Mucosa of rectum (tissue), 2 donors: ENCODE measurements around the gene PEAK3.
A peak's percentile ranks its signal among the peaks of the same experiment; 100 is the strongest.

Experiments used
- H3K27ac ChIP-seq, 2 donors: one replicate each; pipeline ENCODE4 v1.7.0; 2013; ENCODE audit warnings: inconsistent platforms in 2 of 2, low read depth in 2 of 2, low read length in 2 of 2
- H3K27me3 ChIP-seq, 2 donors: one replicate each; pipeline ENCODE4 v1.7.0; 2013; ENCODE audit warnings: low read length in 2 of 2; ENCODE audit not compliant: control insufficient read depth in 2 of 2, insufficient read depth in 2 of 2
- H3K36me3 ChIP-seq, 2 donors: one replicate each; pipeline ENCODE4 v1.7.0; 2013; ENCODE audit warnings: low read length in 2 of 2; ENCODE audit not compliant: control insufficient read depth in 2 of 2, insufficient read depth in 2 of 2
- H3K4me1 ChIP-seq, 2 donors: one replicate each; pipeline ENCODE4 v1.7.0; 2013; ENCODE audit warnings: low read length in 2 of 2, mild to moderate bottlenecking in 1 of 2; ENCODE audit not compliant: control insufficient read depth in 2 of 2, insufficient read depth in 2 of 2
- H3K4me3 ChIP-seq, 2 donors: one replicate each; pipeline ENCODE4 v1.7.0; 2013; ENCODE audit warnings: low read length in 2 of 2
- H3K9ac ChIP-seq, 2 donors: one replicate each; pipeline ENCODE4 v1.7.0; 2013; ENCODE audit warnings: low read length in 2 of 2, low read depth in 1 of 2, mild to moderate bottlenecking in 1 of 2
- H3K9me3 ChIP-seq, 2 donors: one replicate each; pipeline ENCODE4 v1.7.0; 2013; ENCODE audit warnings: low read length in 2 of 2; ENCODE audit not compliant: control insufficient read depth in 2 of 2
- donor health status: healthy.
- donor health status: Normal muscosa, but diverticular disease.

The PEAK3 gene

DNA sequence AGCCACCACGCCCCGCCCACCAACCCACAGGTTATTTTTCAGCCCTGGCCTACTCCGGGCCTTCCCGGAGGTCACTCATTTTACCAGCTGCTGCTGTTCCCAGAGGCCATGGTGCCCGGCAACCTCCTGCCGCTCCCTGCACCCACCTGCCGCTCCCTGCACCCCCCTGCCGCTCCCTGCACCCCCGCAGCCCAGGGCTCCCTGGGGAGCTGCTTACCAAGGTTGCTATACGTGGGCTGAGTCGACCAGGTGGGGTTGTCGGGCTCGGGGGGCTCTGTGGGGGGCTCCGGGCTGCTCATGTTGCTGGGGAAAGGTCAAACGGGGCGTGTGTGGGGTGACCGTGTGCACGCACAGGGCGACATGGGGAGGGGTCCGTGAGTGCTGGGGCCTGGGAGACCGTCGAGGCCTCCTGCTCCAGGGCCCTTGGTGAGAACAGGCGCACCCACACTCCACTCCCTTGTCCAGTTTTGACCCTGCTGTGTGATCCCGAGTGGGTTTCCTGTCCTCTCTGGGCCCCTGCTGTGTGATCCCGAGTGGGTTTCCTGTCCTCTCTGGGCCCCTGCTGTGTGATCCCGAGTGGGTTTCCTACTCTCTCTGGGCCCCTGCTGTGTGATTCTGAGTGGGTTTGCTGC lies 1.2 kb downstream of the PEAK3 start:
- no peak overlapping the region for H3K4me3 ChIP-seq

DNA sequence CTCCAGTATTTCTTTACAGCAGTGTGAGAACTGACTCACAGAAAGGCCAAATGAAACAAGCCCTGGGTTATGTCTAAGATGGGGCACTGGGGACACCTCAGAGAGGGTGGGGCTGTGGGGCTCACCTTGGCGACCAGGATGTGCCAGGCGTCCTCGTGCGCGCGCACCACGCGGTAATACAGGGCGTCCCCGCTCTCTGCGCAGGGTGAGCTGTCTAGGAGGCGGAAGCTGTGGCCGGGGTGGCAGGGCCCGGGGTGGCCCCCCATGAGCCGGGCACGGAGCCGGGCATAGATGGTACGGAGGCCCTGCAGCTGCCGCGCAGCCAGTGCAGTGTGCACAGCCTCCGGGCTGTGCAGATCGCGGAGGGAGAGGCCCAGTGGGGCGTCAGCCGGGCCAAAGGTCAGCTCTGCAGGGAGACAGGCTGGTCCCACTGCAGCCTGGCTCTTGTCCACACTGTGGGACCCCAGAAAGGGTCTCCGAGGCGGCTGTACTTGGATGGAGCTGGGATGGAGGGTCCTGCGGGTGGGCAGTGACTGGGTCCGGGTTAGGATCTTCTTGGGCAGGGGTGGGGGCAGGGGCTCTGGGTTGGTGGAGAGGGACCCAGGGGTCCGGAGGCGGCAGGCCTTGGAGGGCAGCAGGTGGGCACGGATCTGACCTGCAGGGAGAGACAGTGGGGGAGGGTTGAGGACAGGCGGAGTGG lies 3.4 kb downstream of the PEAK3 start:
- Histone ChIP-seq H3K4me1 (peaks cover 20 to 36% of the 10 kb centered on the region in 2 donors), H3K27ac (peak overlapping the region in 1 of 2 donors; percentile 7), H3K9me3 (no peaks in the 10 kb centered on the region)

More for the DNA sequence above, 1.2 kb downstream of the PEAK3 start:
- Histone ChIP-seq H3K27me3 (peaks cover 0 to 4% of the 10 kb centered on the region in 2 donors), H3K36me3 (no peaks in the 10 kb centered on the region), H3K4me1 (peaks cover 7 to 19% of the 10 kb centered on the region in 2 donors), H3K27ac (no peak overlapping the region), H3K9ac (no peak overlapping the region), H3K9me3 (no peaks in the 10 kb centered on the region)

DNA sequence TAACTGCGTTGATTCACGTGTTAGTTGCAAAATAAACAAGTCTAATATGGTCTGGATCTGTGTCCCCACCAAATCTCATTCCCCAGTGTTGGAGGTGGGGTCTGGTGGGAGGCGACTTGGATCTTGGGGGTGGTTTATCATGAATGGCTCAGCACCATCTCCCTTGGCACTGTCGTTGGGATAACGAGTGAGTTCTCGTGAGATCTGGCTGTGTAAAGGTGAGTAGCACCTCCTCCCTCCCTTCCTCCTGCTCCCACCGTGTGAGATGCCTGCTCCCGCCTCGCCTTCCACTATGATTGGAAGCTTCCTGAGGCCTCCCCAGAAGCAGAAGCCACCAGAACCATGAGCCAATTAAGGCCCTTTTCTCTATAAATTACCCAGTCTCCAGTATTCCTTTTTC lies 4.8 kb downstream of the PEAK3 start:
- Histone ChIP-seq H3K9me3 (no peaks in the 10 kb centered on the region), H3K4me3 (no peak overlapping the region), H3K9ac (no peak overlapping the region), H3K36me3 (peaks cover 4 to 12% of the 10 kb centered on the region in 2 donors), H3K27me3 (peaks cover 0 to 3% of the 10 kb centered on the region in 2 donors), H3K4me1 (peaks cover 30 to 47% of the 10 kb centered on the region in 2 donors), H3K27ac (no peak overlapping the region)

More for the DNA sequence above, 3.4 kb downstream of the PEAK3 start:
- Histone ChIP-seq H3K4me3 (no peak overlapping the region), H3K36me3 (peaks cover 0 to 2% of the 10 kb centered on the region in 2 donors), H3K9ac (no peak overlapping the region), H3K27me3 (peaks cover 0 to 3% of the 10 kb centered on the region in 2 donors)

DNA sequence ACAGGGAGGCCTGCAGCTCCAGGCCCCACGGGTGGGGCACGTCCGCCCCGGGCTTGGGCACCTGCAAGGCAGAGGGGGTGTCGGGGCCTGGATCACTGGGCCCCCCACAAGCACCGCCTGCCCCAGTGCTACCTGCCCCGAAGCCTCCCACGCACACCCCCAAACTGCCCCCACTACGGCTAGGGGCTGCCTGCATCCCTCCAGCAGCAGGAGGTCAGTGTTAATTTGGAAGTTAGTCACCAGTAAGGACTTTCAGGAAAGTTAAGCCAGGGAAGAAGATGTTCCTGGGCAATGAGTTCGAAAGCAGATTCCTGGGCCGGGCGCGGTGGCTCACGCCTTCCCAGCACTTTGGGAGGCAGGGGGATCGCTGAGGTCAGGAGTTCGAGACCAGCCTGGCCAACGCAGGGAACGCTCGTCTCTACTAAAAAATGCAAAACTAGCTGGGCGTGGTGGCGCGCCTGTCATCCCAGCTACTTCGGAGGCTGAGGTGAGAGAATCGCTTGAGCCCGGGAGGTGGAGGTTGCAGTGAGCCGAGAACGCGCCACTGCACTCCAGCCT lies 5.5 kb downstream of the PEAK3 start:
- no peaks in the 10 kb centered on the region for H3K9me3 ChIP-seq
- peaks cover 9 to 16% of the 10 kb centered on the region in 2 donors for H3K36me3 ChIP-seq
- no peak overlapping the region for H3K9ac ChIP-seq
- H3K4me3 ChIP-seq: no peak overlapping the region
- H3K27ac ChIP-seq: peak overlapping the region; percentile 56 to 58
- H3K27me3 ChIP-seq: no peaks in the 10 kb centered on the region
- peaks cover 30 to 47% of the 10 kb centered on the region in 2 donors for H3K4me1 ChIP-seq

DNA sequence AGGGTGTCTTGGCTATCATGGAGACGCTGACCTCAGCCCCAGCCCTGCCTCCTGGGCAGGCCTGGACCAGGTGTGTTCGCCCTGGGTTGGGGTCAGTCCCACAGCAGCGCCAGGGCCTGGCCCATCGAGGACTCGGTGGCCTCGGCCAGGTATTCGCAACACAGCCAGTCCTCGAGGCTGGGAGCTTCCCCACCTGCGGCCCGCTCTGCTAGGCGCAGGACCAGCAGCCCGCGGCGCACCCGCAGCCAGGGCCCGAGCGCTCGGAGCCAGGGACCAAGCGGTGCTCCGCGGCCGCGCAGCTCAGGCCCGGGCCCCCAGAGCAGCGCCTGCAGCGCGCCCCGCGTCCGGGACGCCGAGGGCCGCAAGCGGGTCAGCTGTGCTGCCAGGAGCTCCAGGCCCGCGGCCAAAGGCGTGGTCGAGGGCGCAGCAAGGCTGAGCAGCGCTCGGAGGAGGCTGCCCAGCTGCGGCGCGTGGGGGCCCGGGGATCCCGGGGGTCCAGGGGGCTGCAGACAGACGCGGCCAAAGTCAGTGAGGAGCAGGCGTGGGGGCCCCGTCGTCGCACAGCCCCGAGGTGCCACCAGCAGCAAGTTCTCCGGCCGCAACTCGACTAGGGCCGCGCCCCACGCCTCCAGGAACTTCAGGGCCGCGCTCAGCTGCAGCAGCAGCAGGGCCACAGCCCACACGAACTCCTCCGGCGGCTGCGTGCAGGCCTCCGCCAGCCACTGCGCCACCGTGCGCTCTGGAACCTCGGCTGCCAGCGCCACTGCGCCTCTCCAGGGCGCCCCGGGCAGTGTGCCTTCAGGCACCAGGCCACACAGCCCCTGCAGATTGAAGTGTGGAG lies 6.2 kb downstream of the PEAK3 start:
- Histone ChIP-seq H3K27me3 (no peaks in the 10 kb centered on the region), H3K27ac (peak overlapping the region; percentile 58), H3K36me3 (peaks cover 11 to 16% of the 10 kb centered on the region in 2 donors), H3K9ac (peak overlapping the region in 1 of 2 donors; percentile 57), H3K9me3 (no peaks in the 10 kb centered on the region), H3K4me3 (no peak overlapping the region), H3K4me1 (peaks cover 36 to 53% of the 10 kb centered on the region in 2 donors)

DNA sequence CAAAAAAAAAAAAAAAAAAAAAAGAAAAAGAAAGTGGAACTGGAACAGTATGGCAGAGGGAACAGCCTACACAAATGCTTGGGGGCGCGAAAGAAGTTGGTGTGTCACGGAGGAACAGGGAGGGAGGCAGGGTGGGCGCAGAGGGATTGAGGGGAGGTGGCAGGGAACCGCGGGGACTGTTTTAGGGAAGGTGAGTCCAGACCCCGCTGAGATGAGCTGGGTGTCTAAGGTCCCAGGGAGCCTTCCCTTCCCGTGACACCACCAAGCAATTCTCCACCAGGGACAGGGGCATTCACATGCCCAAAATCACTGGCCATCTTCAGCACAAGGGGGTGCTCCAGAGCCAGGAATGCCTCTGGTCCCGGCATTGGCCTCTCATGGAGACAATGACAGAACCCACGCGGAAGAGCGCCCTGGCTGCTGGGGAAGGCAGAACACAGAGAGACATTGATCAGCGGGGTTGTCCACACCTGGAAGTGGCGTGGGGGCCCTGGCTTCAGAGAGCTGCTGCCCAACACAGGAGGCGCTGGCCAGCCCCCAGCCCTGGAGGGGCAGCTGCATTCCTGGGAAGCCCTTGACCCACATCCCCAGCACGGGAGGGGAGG lies 6.9 kb downstream of the PEAK3 start:
- Histone ChIP-seq H3K9me3 (no peaks in the 10 kb centered on the region), H3K27ac (peak overlapping the region in 1 of 2 donors; percentile 58), H3K4me3 (no peak overlapping the region), H3K9ac (peak overlapping the region in 1 of 2 donors; percentile 57), H3K27me3 (no peaks in the 10 kb centered on the region), H3K4me1 (peaks cover 36 to 53% of the 10 kb centered on the region in 2 donors), H3K36me3 (peaks cover 11 to 16% of the 10 kb centered on the region in 2 donors)

DNA sequence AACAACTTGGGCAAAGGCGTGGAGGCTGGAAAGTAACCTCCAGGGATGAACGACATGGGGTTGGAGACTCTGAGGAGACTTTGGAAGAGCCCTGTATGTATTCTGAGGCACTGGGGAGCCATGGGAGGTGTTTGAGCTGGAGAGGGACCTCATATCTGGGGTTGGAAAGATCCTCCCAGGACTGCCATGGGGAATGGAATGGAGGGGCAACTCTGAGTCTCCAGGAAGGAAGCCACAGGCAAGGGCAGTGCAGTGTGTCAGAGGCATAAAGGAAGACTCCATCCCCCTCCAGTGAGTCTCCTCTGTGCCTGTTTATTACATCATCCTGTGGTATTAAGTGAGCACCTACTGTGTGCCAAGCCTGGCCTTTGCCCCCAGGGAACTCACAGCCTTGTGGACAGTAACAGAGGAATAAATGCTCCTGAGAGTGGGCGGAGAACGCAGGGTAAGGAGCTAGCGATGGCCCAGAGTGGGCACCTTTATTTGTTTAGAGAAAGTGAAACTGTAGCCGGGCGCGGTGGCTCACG lies 7.7 kb downstream of the PEAK3 start:
- Histone ChIP-seq H3K4me3 (peak overlapping the region in 1 of 2 donors; percentile 15), H3K4me1 (peaks cover 36 to 53% of the 10 kb centered on the region in 2 donors), H3K27me3 (no peaks in the 10 kb centered on the region), H3K9me3 (no peaks in the 10 kb centered on the region), H3K9ac (peak overlapping the region in 1 of 2 donors; percentile 34), H3K36me3 (peaks cover 11 to 16% of the 10 kb centered on the region in 2 donors), H3K27ac (peak overlapping the region; percentile 78 to 82)

DNA sequence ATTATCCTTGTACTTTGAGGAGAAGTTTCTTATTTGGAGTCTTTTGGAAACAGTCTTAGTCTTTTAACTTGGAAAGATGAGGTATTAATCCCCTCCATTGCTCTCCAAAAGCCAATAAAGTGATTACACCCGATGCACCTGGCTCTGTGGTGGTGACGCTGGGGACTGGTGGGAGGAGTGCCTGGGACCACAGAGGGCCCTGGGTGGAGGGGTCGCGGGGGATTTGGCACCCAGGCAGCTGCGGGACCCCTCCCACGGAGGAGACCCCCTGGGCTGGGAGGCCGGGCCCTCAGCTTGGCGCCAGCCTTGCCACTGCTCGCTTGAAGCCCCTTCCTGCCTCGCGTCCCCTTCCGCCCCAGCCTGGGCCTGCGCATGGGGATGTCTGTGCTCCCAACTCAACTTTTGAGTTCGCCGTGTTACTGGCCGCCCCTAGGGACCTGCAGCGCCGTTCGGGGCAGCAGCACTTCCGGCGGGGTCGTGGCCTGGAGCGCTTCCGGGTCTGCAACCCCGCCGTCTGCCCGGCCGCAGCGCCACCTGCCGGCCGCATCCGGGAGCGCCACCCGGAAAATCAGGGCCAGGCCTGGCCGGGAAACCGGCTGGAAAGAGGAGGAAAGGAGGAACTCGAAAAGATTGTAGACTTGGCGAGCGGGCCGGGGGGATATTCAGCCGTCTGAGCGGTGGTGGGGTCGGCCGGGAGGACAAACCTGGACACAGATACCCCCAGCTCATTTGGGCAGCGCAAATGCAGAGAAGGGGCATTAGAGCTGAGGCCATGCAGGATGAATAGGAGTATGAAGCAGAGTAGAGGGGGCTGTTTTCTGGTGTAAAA lies 8.4 kb downstream of the PEAK3 start:
- peak overlapping the region in 1 of 2 donors; percentile 65 for H3K9ac ChIP-seq
- peak overlapping the region in 1 of 2 donors; percentile 48 for H3K4me3 ChIP-seq
- H3K27me3 ChIP-seq: no peaks in the 10 kb centered on the region
- peak overlapping the region; percentile 78 to 82 for H3K27ac ChIP-seq
- H3K4me1 ChIP-seq: peaks cover 36 to 52% of the 10 kb centered on the region in 2 donors
- peaks cover 11 to 16% of the 10 kb centered on the region in 2 donors for H3K36me3 ChIP-seq
- no peaks in the 10 kb centered on the region for H3K9me3 ChIP-seq
